GM18868 (cell line): ENCODE results near the gene FSD2.
"Not testable (repeated sequence)": the region's sequence is repeated elsewhere in the genome, so short reads cannot be mapped to it uniquely, and the experiment has no call there.

ENCODE experiments used
- ATAC-seq: cut with Tn5 transposase; IDR thresholded peaks from one replicate; pipeline ENCODE4 v1.9.1; 2021; ENCODE audit warnings: mild to moderate bottlenecking, moderate library complexity; ENCODE audit not compliant: unreplicated experiment

The FSD2 gene

DNA sequence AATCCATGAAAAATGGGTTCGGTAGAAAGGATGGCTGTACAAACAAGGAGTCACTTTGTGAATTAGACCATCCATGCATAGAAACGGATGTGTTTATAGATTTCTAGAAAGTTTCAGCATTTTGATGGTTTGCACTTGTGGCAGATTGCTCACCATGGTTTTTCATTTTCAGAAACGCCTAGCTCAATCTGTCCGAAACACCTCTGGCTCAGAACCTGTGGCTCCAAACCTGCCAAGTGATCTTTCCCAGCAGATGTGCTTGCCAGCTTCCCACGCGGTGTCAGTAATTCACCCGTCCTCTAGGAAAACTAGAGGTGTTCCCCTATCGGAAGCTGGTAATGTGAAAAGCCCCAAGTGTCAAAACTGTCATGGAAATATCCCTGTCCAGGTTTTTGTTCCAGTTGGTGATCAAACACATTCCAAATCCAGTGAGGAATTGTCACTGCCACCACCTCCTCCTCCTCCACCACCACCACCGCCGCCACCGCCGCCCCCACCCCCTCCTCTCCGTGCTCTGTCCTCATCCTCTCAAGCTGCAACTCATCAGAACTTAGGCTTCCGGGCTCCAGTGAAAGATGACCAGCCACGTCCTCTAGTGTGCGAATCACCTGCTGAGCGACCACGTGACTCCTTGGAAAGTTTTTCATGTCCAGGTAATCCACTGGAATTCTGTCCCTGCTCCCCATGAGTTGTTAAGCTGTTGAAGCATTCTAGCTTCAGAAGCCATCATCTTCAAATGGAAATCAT is 24.7 kb upstream of the FSD2 start:
- ATAC-seq: no peak

DNA sequence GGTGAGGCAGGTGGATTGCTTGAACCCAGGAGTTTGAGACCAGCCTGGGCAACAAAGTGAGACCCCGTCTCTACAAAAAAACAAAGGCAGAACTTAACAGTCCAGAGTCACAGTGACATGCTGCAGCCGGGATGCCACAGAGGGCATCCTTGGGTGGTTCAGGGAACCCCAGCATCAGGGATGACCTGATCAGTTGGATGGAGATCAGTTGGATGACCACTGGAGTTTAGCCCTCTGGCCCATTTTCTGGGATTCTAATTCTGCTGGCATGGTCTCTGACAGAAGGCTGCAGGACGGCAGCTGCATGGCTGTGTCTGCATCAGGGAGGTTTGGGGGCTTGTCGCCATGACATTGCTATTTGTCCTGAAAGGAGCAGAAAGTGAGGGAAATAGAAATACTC is 23.4 kb upstream of the FSD2 start:
- no peak for ATAC-seq

DNA sequence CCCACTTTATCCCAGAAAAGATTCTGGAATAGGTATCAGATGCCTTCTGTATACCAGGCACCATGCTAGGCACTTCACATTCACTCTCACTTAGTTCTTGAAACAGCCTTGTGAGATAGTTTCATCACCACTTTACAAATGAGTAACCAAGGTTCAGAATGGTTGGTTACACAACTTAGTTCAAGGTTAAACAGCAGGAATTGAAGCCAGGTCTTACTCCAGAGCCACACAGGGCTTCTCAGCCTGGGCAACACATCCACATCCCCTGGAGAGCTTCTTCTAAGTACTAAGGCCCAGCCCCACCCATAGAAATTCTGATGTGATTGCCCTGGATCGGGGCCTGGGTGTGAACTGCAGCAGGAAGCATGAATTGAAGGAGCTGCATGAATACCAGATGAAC is 22.2 kb upstream of the FSD2 start:
- ATAC-seq: no peak

DNA sequence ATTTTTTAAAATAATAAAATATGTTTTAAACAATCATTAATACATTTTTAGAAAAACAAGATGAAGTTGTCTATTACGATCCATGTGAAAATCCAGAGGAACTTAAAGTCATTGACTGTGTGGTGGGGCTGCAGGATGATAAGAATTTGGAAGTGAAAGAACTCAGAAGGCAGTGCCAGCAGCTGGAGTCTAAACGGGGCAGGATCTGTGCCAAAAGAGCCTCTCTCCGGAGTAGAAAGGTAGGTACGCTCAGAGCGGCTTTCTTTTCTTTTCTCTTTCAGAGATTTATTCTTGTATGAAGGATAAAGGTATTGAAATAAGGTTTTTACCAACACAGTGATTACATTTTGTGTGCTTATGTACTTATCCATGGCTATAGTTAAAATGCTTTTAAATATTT is 17.2 kb upstream of the FSD2 start:
- ATAC-seq: no peak

DNA sequence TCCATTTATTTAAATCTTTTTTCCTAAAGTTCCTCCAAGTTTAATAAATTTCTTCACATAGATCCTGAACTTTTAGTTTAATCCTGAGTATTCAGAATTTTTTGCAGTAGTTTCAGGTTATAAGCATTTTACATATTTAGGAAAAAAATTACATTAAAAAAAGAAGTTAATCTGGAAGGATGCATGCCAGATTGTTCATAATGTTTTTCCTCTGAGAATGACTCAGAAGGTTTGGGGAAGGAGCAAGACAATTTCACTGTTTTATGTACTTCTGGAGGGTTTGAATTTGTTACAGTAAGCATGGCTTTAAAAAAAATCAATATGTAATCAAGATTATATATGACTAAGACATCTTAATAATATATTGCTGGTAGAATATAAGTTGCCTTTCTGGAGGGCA is 16.0 kb upstream of the FSD2 start:
- ATAC-seq: not testable (repeated sequence)

DNA sequence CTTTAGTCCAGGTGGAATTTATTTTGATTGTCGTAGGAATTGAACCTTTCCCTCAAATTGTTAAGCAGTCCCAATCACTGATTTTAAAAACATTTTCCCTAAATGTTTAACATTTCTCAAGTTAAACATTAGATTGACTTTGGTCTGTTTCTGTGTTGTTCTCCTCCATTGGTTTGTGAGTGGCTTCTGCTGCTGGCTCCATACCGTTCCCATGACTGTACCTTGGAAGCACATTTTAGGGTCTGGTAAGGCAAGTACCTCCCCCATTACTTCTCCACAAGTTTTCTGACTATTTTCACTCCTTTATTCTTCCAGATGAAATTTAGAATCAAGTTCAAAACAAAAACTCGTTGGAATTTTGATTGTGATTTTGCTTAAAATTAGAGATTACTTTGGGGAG is 15.5 kb upstream of the FSD2 start:
- ATAC-seq: not testable (repeated sequence)

DNA sequence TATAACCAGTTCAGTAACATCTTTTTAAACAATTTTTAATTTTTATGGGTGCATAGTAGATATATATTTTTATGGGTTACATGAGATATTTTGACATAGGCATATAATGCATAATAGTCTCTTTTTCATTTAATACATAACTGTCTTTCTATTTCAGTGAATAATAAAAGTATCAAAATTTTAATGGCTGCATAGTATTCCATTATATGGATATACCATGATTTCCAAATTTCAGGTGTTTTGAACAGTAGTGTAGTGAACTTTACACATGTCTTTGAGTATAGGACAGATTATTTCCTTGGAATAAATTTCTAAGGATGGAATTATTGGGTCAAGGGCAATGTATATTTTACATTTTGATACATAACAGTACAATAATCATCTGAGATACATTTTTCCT is 14.3 kb upstream of the FSD2 start:
- ATAC-seq: no peak

DNA sequence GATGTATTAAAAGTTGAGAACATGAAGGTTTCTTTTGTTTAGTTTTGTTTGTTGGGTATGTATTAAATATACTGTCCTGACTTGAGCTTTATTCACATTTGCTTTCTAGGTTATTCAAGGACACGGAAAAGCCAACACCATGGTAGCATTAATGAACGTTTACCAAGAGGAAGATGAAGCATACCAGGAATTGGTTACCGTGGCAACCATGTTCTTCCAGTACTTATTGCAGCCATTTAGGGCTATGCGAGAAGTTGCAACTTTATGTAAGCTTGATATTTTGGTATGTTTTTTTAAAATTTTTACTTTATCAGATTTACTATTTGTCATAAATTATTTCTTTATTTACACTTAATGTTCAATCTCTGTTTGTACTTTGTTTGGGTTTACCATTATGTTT is 7.1 kb upstream of the FSD2 start:
- ATAC-seq: no peak

DNA sequence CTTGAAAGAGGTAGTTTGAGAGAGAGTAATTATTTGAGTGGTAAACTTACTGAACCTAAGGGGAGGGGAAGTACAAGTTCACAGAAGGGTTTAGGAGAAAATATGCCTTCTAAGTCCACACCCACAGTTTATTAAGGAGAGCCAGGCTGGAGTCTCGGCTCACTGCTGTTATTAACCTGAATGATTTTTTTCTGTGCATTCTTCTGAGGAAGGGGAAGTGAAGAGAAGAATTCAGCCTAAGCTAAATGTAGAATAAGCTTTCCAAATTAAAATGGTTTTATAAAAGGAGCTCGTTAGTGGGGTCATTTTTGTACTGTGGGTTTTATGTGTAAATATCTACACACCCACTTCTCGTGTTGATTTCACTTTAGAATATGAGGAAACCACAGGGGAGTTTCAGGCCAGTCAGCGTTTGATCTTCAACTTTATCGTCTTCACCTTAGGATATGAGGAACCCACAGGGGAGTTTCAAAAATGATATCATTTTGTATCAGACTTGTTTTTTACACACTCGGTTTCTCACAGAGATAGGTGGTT is 5.1 kb upstream of the FSD2 start:
- ATAC-seq: no peak

DNA sequence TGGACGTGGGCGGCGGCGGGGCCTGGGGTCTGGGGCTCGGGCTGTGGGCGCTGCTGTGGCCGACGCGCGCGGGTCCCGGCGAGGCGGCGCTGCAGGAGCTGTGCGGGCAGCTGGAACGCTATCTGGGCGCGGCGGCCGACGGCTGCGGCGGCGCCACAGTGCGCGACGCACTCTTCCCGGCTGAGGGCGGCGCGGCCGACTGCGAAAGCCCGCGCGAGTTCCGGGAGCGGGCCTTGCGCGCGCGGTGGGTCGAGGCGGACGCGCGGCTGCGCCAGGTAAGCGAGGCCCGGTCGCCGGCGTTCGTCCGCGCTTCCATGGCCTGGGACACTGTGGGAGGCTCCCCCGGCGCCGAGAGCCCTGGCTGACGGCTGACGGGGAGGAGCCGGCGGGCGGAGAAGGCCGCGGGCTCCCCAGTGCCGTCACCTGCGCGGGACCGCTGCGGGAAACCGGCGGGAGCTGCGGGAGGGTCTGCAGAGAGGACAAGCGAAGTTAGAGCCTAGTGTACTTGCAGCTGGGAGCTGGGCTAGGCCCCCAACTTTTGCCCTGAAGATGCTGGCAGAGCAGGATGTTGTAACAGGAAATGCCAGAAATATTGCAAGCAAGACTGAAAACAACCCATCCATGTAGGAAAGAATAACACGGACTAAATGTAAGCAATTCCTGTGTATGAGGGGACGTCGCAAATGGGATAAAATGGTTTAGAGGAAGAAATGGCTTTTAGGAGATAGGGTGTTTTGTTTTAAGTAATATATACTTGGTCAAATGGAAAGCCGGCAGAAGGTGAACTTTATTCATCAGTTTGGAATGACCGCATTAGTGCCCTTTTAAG is 4.4 kb upstream of the FSD2 start:
- peak; percentile 7 for ATAC-seq

DNA sequence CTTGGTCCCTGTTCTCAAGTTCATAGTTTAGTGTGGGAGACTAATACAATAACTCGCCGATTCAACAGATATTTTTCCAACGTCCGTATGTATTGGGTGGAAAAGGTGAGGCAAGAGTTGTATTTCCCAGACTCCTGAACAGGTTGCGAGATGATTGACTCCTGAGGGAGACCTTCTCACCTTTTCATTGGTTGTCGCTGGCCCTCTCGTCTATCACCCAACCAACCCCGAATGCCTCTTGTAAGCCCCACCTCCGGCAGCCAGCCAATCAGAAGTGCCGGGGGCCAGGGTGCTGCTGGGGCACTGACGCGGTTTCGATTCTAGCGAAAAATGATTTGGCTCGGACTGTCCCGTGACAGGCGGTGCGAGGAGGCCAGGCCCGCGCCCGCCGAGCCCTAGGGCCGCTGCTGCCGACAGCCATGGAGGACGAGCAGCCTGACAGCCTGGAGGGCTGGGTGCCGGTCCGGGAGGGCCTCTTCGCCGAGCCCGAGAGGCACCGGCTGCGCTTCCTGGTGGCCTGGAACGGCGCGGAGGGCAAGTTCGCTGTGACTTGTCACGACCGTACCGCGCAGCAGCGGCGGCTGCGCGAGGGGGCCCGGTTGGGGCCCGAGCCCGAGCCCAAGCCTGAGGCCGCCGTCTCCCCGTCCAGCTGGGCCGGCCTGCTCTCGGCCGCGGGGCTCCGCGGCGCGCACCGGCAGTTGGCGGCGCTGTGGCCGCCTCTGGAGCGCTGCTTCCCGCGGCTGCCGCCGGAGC is 3.6 kb upstream of the FSD2 start, which contains the start of gene WHAMM:
Gene WHAMM (plus strand): TSS at position 321 of the 753 bp plus-strand sequence. CDS start 99 bp downstream, at position 420.
- ATAC-seq: peak; percentile 77

DNA sequence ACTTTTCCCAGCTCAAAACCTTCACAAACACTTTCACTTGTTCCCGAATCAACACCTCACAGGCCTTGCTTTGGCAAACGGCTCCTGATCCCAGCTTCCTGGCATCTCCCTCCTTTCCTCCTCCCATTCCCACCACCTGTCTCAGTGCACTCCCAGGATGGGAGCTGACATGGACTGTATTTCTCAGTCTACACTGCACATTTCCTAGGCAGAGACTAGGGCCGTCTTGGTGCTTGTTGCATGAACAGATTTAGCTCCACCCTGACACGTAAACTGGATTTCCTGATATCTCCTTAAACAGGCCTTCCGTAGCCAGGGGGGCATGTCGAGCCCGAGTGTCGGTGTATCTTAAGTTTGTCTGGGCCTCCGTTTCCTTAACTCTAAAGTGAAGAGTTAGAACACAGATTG is 2.8 kb upstream of the FSD2 start:
- ATAC-seq: no peak

DNA sequence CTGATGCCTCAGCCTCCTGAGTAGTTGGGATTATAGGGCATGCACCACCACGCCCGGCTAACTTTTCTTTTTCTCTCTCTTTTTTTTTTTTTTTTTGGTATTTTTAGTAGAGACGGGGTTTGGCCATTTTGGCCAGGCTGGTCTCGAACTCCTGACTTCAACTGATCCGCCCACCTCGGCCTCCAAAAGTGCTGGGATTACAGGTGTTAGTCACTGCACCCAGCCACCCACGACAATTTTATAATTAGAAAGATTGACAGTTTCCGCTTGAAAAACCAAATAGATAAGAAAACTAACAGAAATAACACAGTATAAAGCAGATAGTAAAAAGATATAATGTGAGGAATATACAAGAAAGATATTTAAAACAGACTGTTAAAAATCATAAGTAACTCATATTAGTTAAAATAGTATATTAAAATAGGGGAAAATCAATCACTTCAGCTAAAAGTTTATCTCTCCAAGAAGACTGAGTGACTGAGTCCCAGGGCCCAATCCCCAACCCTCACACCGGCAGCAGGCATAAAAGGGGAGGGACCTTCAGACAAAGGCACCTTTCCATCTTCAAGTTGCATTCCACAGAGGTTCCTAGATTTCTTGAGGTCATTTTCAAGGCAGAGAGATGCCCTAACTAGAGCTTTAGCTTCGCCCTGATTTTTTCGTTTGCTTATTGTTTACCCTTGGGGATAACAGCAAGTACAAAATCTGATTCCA is 2.2 kb upstream of the FSD2 start:
- ATAC-seq: no peak

DNA sequence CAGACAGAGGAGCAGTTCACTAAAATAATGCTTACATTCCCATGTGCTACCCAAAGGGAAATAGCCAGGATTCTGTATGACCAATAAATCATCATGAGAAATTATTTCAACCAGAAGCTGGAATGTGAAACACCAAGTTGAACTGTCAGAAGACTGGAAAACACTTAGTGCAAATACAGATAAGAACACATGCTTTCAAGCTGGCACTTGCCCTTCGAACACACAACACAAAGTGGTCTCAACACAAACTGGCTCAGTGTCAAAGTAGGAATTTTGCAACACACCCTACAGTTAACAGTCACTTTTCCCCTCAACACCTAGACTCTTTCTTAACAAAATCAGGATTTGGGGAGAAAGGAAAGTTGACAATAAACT is 1.3 kb downstream of the FSD2 start:
- ATAC-seq: no peak

DNA sequence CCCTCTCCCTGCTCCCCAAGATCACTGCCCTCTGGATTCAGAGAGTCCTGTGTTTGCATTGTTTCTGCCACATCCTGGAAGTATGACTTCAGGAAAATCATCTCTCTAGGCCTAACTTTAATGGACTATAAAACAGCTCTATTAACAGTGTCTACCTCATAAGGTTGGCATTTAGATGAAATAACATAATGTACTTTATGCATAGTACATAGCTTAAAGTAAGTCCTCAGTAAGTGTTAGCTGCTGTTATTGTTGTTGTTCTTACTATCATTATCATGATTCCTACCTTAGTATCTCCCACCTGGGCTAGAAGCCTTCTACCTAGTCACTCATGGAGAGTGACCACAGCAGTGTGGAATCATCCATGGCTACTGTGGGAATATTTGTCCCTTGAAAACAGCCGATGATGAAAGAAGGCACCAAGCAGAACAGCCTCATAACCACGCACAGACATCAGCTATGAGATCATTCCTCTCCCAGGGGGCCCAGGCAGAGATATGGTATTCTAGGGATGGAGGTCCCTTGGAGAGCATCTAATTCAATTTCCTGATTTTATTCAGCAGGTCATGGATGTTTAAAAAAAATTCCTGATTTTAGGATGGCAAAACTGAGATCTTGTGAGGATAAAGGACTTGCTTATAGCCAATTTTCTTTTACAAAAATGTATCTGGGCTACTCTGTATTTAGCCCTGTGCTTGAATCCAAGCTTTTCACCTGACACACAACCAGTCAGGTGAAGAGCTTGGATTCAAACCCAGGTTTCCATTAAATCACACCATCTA is 1.9 kb downstream of the FSD2 start:
- no peak for ATAC-seq

DNA sequence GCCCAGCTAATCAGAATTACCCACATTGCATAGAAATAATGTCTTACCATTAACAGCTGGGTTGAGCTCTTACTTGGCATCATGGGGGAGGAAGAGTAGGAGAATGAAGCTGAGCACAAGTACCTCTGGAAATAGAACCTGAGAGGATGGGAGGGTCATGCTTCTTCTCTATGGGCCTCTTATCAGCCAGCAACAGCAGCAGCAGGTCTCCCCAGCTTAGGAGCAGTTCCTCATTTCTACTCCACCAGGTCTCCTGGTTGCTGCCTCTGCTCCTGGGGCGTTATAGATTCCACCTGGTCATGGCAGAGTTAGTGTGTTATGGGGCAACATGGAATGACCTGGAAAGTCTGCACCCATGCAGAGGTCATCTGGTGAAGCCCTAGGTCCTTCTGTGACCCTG is 3.4 kb downstream of the FSD2 start:
- ATAC-seq: peak; percentile 30

DNA sequence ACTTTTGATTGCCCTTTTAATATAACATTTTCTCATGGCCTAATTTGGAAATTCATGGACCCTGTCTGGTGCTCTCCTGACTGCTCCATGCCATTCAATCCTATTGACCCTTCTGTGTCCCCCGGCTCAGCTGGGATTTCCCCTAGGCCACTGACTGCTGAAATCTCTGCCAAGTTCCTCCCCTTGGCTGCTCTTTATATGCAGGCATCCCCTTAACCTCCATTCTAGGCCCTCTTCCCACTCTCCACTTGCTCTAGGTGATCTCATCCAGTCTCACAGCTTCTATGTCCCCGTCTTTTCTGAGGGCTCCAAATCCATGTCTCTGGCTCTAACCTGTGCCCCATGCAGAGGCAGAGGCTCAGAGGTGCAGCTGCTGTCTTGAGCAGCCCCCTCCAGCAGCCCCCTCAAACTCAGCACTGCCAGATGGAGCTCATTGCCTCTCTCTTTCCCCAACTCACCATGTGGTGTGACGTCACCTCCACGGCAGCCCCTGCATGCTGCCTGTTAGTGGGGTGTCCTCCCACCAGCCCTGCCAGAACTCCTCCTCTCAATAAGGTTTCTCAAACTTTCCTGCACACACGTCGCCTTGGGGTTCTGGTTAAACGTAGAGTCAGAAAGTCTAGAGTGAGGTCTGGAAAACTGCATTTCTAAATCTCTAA is 6.6 kb downstream of the FSD2 start:
- no peak for ATAC-seq

DNA sequence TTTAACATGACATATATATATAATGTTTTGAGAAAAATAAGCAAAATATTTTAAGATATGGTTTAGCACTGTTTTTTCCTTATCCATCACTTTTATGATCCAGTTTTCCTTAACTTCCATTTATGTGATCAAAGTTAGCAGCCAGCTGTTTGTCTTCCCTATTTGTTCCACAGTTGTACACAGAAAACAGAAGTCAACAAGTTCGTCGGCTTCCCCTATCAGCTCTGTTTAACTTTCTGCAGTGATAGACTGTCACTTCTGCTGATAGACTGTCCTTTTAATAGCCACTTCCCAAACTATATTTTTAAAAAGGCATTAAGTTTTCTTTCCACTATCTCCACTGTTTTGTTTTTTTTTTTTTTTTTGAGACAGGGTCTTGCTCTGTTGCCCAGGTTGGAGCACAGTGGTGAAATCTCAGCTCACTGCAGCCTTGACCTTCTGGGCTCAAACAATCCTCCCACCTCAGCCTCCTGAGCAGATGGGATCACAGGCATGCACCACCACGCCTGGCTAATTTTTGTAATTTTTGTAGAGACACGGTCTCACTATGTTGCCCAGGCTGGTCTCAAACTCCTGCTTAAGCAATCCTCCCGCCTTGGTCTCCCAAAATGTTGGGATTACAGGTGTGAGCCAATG is 7.2 kb downstream of the FSD2 start:
- ATAC-seq: no peak

DNA sequence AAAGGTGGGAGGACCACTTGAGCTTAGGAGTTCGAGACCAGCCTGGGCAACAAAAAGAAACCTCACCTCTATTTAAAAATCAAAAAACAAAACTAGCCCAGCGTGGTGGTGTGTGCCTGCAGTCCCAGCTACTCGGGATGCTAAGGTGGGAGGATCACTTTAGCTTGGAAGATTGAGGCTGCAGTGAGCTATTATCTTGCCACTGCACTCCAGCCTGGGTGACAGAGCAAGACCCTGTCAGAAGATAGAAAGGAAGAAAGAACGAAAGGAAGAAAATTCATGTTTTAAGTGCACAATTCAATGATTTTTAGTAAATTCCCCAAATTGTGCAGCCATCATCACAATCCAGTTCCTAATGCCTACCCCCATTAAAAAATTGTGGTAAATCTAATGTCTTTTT is 7.8 kb downstream of the FSD2 start:
- ATAC-seq: no peak
